Keratinocyte (primary cell): ENCODE data around the gene CDKAL1. TPM values are rescaled to one million over a fixed set of nuclear protein-coding genes. Genes with fewer than 3 reads are reported as not detected.

Experiments
- DNase-seq: peaks from one replicate; pipeline ENCODE4 v3.0.0-alpha.2; 2011; ENCODE audit warnings: low read depth, missing footprints, low spot score
- FAIRE-seq: peaks from 2 replicates; lab custom pipeline; 2011; peaks lifted over from hg19 to GRCh38; lab: Jason Lieb, UNC
- H2AFZ ChIP-seq: 2 replicates; pipeline ENCODE4 v1.6.0; 2012; ENCODE audit warnings: low read length, control low read depth, inconsistent platforms; ENCODE audit not compliant: control insufficient read depth
- H3K27ac ChIP-seq: 2 replicates; pipeline ENCODE4 v1.5.1; 2011; ENCODE audit warnings: low read length; ENCODE audit not compliant: control insufficient read depth, insufficient read depth
- H3K27me3 ChIP-seq: 3 replicates; pipeline ENCODE4 v1.6.0; 2011; ENCODE audit warnings: low read length; ENCODE audit not compliant: control insufficient read depth, insufficient read depth; ENCODE audit errors: extremely low read depth
- H3K36me3 ChIP-seq, 2 experiments: 2 replicates in 1 of 2; 3 replicates in 1 of 2; pipeline ENCODE4 v1.5.1; 2011; ENCODE audit warnings: low read length in 2 of 2, mild to moderate bottlenecking in 1 of 2; ENCODE audit not compliant: control insufficient read depth in 2 of 2, insufficient read depth in 2 of 2; ENCODE audit errors: extremely low read depth in 1 of 2
- H3K4me1 ChIP-seq: 3 replicates; pipeline ENCODE4 v1.5.1; 2011; ENCODE audit warnings: low read length; ENCODE audit not compliant: control insufficient read depth, insufficient read depth; ENCODE audit errors: extremely low read depth
- H3K4me2 ChIP-seq: 3 replicates; pipeline ENCODE4 v1.6.0; 2011; ENCODE audit warnings: low read depth, low read length; ENCODE audit not compliant: control insufficient read depth, insufficient read depth; ENCODE audit errors: extremely low read depth
- H3K4me3 ChIP-seq, 3 experiments: fragments of 200-600 bp in 1 of 3; sonication (generic) in 1 of 3; 2 replicates in 2 of 3; 3 replicates in 1 of 3; pipeline ENCODE4 v1.5.1; 2011 to 2016; ENCODE audit warnings: low read length in 3 of 3, mild to moderate bottlenecking in 3 of 3, control low read depth in 2 of 3, inconsistent platforms in 1 of 3, low read depth in 1 of 3, mixed read lengths in 1 of 3, mixed run types in 1 of 3, moderate library complexity in 1 of 3; ENCODE audit not compliant: control insufficient read depth in 2 of 3, insufficient read depth in 2 of 3; ENCODE audit errors: extremely low read depth in 1 of 3
- H3K79me2 ChIP-seq: 2 replicates; pipeline ENCODE4 v1.6.0; 2012; ENCODE audit warnings: low read length; ENCODE audit not compliant: control insufficient read depth, insufficient read depth
- H3K9ac ChIP-seq: 3 replicates; pipeline ENCODE4 v1.6.0; 2011; ENCODE audit warnings: low read length; ENCODE audit not compliant: control insufficient read depth, insufficient read depth; ENCODE audit errors: extremely low read depth
- H3K9me1 ChIP-seq: 3 replicates; pipeline ENCODE4 v1.6.0; 2011; ENCODE audit warnings: low read length; ENCODE audit not compliant: control insufficient read depth, insufficient read depth; ENCODE audit errors: extremely low read depth
- H3K9me3 ChIP-seq: 2 replicates; pipeline ENCODE4 v1.5.1; 2012; ENCODE audit warnings: low read depth, low read length; ENCODE audit not compliant: control insufficient read depth
- H4K20me1 ChIP-seq: 3 replicates; pipeline ENCODE4 v1.6.0; 2011; ENCODE audit warnings: low read length; ENCODE audit not compliant: control insufficient read depth, insufficient read depth; ENCODE audit errors: extremely low read depth
- CTCF ChIP-seq, 3 experiments: IDR thresholded peaks in 1 of 3; conservative IDR thresholded peaks in 1 of 3; optimal IDR thresholded peaks in 1 of 3; 2 replicates in 2 of 3; 3 replicates in 1 of 3; pipeline versions ENCODE3 to v1.5.1; 2011; ENCODE audit warnings: low read length in 3 of 3, mild to moderate bottlenecking in 3 of 3, moderate library complexity in 2 of 3, control low read depth in 1 of 3, inconsistent platforms in 1 of 3; ENCODE audit not compliant: insufficient read depth in 2 of 3; ENCODE audit errors: extremely low read depth in 1 of 3
- EZH2 ChIP-seq: IDR thresholded peaks from one replicate; pipeline ENCODE4 v1.6.1; 2012; ENCODE audit warnings: inconsistent platforms, mild to moderate bottlenecking, low read length, moderate library complexity
- dilution Hi-C: fragments of 300-500 bp; cut with MboI; formaldehyde crosslinking; loops from one replicate; pipeline ENCODE4 v1.7.0; 2020; ENCODE audit warnings: low sequenced_read_pairs; ENCODE audit not compliant: extremely low pct_ligation_motif_present
- polyA plus RNA-seq, 5 experiments: library from polyadenylated mRNA; depleted of rRNA in 3 of 5; stranded (reverse) in 3 of 5; stranded (forward) in 1 of 5; unstranded in 1 of 5; fragments of >200 nt; gene quantifications; 1 replicate in 1 of 5; 2 replicates in 3 of 5; 3 replicates in 1 of 5; pipeline versions ENCODE4 v1.2.1 to v1.2.3, GENCODE V29; 2011 to 2012; ENCODE audit warnings: missing spikeins in 2 of 5, low read depth in 1 of 5, low replicate concordance in 1 of 5

Gene CDKAL1
- polyA plus RNA-seq, 1 donor (not counting 4 experiments of a cell fraction or from before 2014, with no cell fraction given) = 5.6 TPM

DNA sequence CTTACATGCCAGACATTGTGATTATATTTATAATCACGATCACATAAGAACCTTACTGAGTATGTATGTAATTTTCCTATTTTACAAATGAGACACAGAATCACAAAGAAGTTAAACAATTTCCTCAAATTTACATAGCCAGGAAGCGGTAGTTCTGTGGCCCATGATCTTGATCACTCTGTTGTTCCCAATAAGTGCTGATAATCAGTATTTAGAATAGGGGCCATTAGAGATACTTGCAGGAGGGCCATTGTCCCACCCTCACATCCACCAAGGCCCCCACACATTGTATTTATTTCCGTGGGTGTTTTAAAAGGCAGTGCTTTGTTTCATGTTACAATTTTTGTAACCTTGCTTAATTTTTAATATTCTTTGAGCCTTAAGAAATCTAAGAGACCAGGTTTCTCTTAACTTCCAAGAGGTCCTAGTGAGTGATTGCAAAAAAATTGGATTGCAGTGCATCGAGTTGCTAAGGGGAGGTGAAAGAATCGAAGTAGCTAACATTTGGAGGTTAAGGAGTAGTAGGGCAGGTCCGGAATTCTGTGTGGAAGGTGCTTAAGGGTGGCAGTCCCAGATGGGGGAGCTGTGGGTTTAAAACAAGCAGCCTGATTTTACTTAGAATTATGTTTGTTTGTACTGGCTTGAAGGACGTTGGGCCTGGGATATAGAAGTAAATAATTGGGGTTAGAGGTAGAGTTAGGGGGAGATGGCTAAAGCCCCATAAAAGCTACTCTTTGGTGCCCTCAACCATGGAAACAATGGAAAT is 339.4 kb downstream of the CDKAL1 start:
- Histone ChIP-seq H3K79me2 (no peaks in the 10 kb centered on the region), H3K27ac (no peak overlapping the region), H3K4me3 (no peak overlapping the region), H3K9ac (no peak overlapping the region), H3K9me3 (no peaks in the 10 kb centered on the region), H3K9me1 (no peaks in the 10 kb centered on the region), H2AFZ (no peak overlapping the region), H3K36me3 (no peaks in the 10 kb centered on the region), H3K4me2 (no peak overlapping the region), H3K27me3 (no peaks in the 10 kb centered on the region), H3K4me1 (peaks cover 24% of the 10 kb centered on the region), H4K20me1 (no peaks in the 10 kb centered on the region)
- FAIRE-seq (no peak), DNase-seq (no peak)
- TF ChIP-seq CTCF (optimal IDR thresholded peaks at IDR 0.05 in 1 of 3, IDR thresholded peaks at IDR 0.05 in 1 of 3, conservative IDR thresholded peaks at IDR 0.05 in 1 of 3; ENCODE audit: extremely low read depth in 1 of 3, insufficient read depth in 2 of 3, low read length in 3 of 3) (peak in 2 of 3 experiments; percentile 15 to 48), EZH2 (no peak)
- dilution Hi-C loops = no loop called here

- Histone ChIP-seq H4K20me1 (no peaks in the 10 kb centered on the region), H3K9ac (no peak overlapping the region), H3K9me1 (no peaks in the 10 kb centered on the region), H3K27ac (no peak overlapping the region), H3K4me1 (peaks cover 24% of the 10 kb centered on the region), H3K36me3 (no peaks in the 10 kb centered on the region), H3K4me2 (no peak overlapping the region), H2AFZ (no peak overlapping the region), H3K27me3 (no peaks in the 10 kb centered on the region), H3K9me3 (no peaks in the 10 kb centered on the region), H3K4me3 (no peak overlapping the region), H3K79me2 (no peaks in the 10 kb centered on the region)
- DNase-seq (no peak), FAIRE-seq (no peak)
- TF ChIP-seq EZH2 = no peak
- peak; percentile 16 to 58 (median 22) for TF ChIP-seq CTCF (optimal IDR thresholded peaks at IDR 0.05 in 1 of 3, IDR thresholded peaks at IDR 0.05 in 1 of 3, conservative IDR thresholded peaks at IDR 0.05 in 1 of 3; ENCODE audit: extremely low read depth in 1 of 3, insufficient read depth in 2 of 3, low read length in 3 of 3)
- dilution Hi-C loops = no loop called here
These were observed 341.2 kb downstream of the CDKAL1 start for GRCh38 chr6:20875369-20875963.
